ENCODE measurements around the gene ABHD15.

Gene ABHD15

DNA sequence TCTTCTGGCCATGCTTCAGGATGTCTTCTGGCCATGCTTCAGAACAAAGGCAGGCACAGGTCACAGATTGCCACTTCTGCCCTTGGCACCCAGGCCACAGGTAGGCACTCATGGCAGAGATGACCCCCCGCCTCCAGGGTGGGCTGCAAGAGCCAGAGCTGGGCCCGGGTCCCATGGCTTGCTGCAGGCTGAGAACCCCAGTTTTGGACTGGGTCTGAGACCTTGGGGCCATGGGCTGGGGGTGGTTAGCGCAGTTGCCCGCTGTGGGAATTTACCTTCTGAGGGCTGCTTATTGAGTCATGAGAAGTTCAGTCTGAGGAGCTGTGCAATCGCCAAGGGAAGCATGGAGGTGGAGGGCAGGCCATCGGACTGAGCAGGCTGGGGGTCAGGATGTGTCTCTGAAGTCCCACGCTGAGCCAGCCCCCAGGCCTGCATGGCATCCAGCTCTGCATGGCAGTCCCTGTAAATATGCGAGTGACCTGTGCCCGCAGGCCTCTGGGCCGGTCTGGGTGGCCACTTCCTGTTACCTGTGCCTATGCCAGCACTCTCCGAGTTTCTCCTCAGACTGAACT is 27.8 kb upstream of the ABHD15 start:
- no peak for DNase-seq

DNA sequence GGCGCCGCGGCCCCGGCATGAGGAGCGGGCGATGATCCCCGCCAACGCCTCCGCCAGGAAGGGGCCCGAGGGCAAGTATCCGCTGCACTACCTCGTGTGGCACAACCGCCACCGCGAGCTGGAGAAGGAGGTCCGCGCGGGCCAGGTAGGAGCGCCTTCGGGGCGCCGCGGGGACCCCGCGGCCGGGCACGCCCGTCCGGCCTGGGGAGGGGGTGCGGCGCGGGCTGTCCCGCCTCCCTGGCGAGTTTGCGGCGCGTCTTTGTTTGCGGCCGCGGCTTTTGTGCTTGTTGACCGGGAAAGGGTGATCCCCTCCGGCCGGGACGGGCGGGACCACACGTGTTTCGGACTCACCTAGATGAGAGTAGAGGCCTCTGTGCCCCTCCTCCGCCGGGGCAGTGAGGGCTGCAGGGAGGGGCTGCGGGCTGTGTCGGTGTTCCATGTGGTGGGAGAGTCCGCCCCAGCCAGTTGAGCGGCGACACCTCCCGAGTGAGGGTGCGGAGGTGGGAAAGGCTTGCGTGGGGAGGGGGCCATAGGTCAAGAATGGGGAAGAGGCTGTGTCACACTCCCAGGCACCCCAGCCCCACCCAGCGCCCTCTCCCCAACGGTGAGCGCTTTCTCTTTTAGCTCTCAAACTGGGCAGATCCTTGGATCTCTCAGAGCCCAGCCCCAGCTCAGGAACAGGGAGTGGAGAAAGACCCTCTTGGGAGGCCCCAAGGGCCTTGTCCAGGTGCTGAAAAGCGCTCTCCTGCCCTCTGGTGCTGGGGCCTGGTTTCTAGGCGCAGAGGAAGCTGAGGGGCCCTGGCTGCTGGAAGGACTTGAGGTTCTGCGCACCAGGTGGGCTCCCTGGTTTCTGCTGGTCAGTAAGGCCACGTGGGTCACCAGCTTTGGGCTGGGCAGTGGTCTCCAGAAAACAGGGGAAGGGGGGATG is 27.0 kb upstream of the ABHD15 start:
- DNase-seq = peak; percentile 19

DNA sequence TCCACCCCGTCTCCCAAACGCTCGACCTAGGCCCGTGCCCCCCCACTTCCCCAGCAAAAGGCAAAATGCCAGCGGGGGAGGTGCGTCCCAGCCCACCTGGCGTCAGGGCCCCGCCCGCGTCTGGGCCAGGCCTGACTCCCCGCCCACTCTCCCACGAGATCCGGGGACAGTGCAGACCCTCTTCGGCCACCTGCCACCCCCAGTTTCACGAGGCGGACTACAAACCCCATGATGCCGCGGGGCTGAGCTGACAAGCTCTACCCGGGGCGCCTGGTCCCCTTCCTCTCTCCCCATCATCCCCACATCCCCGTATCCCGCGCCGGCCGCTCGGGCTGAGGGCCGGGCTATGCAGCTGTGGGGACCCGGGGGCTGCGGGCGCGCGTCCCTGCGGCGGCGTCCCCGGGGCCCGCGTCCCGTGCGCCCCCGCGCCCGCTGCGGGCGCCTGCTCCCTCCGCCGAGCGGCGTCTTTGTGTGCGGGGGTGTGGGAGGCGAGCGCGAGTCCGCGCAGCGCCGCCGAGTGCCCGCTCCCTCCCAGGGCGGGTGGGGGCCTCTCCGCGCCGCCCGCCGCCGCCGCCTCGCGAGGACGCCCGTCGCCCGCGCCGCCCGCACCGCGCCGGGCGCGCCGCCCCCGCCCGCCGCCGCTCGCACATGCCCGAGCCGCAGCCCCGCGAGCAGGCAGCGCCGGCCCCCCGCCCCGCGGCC is 26.2 kb upstream of the ABHD15 start, which contains the start of gene ANKRD13B:
TSS of gene ANKRD13B (plus strand) at position 283 of the 702 bp plus-strand sequence. CDS start 490 bp downstream, outside the sequence.
- peak; percentile 9 for DNase-seq

DNA sequence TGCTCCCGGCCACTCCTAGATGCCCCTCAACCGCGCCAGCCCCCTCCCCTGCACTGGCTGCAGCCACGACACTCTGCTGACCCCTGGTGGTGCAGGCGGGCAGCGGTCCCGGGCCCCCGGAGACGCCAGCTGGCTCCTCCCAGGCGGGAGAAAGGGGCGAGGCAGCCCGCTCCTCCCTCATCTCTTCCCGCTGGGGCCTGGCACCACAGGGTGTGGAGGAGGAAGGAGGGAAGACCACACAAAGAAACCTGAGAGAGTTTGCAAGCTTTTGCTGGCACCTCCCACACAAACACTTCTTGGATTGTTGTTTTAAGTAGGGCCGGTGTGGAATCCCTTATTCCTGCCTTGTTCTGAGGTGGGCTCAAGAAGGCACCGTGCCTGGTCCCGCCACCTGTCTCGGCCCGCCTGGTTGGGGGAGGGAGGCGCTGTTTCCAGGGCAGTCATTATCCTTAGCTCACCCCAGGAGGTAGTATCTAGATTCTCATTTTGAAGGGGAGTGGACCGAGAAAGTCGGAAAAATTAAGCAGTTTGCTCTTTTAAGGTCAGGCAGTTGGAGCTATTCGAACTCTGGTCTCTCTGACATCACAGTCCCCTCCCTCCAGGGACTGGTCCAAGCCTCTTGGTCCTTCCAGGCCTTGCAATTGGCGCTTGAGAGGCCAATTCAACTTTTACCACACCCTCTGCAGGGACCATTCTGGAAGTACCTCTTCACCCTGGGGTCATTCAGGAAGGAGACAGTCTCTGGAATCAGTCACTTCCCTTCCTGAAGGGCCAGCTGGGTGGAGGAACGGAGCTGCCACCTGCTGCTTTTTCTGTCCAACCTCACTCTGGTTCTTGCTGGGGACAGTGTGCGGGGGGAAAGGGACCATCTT is 25.1 kb upstream of the ABHD15 start:
- peak; percentile 84 for DNase-seq

DNA sequence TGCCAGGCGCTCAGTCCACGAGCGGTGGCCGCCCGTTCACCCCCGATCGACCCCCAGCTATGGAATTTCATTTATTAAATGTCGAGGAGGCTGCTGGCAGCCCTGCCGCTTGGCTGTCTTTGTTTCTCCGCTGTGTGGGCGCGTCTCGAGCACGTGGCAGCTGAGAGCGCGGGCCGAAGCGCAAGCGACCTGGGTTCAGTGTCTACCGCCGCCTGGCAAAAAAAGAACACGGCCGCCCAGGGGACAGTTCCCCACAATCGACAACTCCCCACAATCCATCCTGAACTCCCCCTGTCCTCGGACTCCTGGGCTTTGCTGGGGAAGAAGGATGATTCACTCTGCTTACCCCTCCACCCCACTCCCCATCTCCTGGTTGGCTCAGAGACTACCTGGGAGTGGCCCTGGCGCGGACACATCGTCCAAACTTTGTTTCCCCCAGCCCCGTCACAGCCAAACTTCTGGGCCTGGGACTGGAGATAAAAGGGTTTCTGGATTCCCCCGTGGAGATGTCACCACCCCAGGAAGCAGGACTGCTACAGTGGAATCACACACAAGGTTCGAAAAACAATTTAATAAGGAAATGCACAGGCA is 24.4 kb upstream of the ABHD15 start:
- peak; percentile 52 for DNase-seq

DNA sequence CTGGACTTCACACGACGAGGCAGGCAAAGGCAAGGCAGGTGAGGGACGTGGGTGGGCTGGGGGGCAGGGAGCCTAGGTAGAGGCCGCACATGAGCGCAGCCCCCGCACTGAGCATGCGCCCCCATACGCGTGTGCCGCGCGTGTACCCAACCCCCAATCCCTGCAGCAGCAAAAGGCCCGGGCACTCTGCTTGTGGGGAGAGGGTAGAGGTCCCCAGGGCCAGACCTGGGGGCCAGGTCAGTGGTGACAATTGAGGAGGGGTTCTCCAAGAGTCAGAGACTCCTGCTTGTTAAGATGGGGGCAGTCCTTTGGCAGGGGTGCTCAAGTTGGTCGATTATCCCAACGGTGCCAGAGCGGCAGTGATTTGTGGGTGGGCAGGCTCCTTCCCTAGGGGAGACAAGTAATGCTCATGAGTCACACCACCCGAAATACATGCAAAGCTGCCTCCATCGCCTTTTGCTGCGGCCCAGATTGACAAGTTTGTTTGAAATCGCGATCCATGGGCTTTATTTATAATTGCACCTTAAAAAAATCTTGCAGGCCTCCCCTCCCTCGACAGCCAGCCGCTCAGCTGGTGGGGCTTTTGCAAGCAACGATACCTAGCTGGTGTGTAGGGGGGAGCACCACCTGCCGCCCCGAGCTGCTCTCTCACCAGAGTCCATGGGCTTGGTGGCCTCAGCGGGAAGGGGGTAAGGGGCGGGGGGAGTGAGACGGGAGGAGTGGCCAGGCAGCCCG is 23.7 kb upstream of the ABHD15 start:
- DNase-seq = no peak

DNA sequence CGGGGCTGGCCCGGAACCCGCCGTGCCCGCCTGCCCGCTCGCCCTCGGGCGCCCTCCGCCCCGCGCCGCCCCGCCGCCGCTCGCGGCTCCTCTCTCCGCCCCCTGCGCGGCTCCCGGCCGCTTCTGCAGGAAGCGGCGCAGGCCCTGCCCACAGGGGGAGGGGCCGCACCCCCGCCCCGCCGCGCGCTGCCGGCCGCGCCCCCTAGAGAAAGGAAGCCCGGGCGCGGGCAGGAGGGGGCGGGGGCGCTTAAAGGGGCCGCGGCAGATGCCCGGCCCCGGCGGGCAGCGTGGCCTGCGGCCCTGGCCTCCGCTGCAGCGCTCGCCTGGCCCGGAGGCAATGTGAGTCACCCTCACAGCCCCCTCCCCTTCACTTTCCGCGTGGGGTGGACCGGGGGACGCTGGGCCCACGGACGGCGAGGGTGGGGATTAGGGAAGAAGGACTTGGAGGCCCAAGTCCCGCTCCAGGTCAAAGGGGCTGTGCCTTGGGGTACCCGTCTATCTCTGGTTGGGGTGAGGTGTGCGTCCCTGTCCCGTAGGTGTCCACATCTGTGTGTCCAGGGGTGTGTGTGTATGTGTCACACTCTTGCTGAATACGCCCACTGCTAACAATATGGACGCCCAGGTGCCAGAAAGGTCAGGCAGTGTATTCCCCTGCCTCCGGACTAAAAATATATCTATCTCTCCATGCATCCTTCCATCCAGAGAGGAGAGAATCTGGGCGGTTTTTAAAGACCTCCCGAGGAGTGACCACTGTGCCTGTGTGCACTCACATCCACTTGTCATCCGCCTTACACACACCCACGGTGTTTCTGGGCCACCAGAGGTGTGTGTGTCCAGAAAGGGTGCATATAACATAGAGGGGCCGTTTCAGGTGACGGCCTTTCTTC is 22.9 kb upstream of the ABHD15 start, which contains the start of gene GIT1:
TSS of gene GIT1 (minus strand) at position 125 of the 887 bp plus-strand sequence. CDS start 270 bp downstream, outside the sequence.
- peak; percentile 82 for DNase-seq

DNA sequence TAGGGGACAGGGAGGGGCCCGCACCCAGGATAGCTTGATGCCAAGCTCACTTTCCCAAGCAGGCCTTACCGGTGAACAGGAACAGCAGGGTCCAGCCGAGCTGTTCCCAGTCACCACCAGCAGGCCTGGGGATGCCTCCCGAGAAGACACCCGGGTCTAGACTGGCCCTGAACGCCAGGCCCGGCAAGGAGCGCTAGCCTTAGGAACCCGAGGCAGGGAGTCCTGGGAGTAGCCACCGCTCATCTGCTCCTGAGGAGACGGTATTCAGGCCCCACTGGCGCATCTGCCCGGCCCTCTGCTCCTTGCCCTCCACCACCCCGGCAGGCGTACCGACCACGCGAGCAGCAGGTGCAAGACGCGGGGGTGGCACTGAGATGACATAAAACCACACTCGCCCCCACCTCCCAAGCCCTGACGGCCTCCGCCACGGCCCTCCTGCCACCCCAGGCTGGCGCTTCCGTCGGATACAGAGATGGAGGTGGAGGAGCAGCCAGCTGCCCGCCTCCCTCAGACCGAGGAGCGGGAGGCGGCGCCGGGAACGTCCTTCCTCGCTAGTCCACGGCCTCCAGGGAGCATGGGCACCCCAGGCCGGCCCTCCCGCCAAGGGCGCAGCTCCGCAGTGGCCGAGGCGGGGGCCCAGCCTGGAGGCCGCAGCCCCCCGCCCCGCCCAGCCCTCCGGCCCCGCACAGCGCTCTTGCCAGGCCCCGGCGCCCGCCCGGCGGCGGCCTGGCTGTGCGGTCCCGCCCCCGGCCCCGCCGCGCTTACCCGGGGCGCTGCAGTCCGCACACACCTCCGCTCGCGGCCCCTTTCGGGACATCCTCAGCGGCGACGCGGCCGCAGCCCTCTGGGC is 21.9 kb upstream of the ABHD15 start:
- no peak for DNase-seq

DNA sequence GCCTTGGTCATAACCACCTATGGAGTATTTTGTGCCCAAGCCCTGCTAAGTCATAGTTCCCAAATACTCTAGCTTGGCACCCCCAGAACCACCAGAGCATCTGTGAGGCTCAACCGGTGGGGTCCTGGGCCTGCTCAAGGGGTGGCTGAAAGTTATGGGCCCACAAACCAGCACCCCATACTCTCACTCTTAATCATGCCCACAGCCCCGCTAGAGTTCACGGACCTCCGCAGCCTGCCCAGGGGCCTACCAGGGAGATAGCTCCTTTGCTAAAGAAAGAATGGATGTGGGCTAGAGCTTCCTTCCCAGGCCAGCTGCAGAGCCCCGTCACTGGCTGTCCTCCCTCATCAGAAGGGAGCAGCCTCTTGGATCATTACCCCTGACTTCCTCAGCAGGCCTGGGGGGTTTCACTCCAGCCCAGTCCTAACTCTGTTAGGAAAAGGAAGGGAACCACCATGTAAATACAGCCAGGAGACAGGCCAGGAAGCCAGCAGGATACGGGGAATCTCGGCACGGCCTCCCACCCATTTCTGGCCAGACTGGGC is 21.3 kb upstream of the ABHD15 start:
- DNase-seq = no peak

DNA sequence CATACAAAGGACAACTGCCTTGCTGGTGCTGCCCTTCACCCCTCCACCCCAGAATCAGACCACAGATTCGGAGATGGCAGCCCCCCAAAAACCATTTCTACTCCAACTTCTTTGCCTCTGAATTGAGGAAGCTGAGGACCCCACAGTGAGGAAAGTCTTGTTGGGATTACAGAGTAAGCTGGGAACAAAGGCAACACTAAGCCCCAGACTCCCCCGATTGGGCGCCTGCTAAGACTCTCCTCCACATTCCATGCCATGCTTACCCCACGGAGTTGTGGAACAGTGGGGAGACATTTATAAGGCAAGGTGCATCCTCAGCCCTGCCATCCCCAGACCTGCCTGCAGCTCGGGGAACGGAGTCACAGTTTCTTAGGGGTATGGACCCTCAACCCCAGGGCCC is 20.8 kb upstream of the ABHD15 start:
- DNase-seq = no peak

DNA sequence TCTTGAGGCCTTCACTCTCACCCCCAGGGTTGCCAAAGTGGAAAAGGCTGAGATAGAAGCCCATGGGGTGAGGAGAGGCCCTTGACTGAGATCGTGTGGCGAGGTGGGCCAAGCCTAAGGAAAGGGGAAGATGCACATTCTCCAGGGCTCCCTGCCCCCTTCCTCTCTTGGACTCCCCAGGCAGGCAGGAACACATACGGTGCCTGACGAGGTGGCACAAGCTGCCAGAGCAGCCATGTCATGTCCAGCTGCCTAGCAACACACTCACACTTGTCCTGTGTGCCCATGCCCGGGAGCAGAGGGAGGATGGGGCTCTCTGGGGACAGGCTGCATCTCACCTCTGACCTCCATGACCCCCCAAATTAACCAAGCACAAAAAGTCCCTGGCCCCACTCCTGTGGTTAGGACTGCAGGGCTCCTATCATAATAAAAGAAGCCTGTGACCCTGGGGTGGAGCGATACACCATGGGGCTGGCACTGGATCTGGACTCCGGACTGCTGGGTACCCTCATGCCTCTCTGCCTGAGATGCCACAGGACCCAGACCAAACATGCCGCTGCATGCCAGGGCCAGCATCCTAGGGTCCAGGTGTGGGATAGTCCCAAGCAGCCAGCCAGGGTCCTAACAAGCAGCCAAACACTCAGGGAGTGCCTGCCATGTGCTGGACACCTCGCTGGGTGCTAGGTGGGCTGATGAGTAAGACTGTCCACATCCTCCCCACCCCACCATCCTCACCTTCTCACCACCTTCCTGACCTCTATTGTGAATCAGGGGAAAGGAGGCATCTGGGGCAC is 20.0 kb upstream of the ABHD15 start:
- DNase-seq = no peak

DNA sequence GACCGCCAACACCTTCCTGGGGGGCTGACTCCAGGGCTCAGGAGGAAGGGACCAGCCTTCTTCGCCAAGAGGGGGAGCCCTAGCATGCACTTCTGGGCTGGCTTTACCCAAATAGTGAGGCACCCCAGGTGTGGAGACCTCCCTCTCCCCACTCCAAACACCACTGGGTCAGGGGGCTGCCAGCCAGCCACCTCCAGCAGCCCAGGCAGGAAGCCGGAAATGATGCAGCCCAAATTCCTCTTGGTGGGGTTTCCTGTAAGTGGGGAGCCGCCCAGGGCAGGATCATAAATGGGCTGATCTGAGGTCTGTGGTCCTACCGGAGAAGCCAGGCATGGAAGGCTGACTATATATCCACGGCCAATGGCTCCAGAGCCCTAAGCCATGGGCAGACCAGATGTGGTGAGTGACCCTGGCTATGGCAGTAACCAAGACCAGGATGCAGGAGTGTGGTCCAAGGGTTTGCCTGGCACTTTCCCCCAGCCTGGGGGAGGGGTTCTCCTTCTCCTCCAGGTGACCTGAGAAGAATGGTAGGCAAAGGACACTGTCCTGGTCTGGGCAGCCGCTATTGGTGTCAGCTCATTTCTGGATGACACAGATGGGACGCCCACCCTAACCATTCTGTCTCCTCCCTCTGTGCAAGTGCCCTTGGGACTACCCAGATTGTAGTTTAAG is 18.4 kb upstream of the ABHD15 start:
- no peak for DNase-seq

DNA sequence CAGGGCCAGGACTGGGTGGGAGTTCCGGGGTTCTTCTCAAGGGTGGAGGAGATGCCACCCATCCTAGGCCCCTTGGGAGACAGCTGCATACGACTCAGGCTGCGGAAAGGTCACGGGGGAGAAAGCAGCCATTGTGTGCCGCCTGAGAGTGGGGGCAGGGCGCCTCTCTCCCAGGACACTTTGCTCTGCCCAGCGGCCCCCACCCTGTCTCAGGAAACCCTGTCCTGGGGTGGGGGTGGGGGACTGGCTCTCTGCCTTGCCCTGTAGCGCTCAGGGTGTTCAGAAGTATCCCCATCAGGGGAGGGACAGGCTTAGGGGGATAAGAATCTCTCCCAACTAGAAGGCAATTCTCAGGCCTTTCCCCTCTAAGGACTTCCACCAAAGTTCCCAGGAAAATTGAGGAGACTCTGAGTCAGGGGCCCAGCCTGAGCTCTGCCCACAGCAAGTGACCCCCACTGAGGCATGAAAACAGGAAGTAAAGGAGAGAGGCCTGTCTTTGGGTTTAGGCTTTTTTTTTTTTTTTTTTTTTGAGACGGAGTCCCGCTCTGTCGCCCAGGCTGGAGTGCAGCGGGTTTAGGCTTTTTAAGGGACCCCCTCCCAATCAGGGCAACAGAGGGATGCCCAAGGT is 17.7 kb upstream of the ABHD15 start:
- DNase-seq = no peak

DNA sequence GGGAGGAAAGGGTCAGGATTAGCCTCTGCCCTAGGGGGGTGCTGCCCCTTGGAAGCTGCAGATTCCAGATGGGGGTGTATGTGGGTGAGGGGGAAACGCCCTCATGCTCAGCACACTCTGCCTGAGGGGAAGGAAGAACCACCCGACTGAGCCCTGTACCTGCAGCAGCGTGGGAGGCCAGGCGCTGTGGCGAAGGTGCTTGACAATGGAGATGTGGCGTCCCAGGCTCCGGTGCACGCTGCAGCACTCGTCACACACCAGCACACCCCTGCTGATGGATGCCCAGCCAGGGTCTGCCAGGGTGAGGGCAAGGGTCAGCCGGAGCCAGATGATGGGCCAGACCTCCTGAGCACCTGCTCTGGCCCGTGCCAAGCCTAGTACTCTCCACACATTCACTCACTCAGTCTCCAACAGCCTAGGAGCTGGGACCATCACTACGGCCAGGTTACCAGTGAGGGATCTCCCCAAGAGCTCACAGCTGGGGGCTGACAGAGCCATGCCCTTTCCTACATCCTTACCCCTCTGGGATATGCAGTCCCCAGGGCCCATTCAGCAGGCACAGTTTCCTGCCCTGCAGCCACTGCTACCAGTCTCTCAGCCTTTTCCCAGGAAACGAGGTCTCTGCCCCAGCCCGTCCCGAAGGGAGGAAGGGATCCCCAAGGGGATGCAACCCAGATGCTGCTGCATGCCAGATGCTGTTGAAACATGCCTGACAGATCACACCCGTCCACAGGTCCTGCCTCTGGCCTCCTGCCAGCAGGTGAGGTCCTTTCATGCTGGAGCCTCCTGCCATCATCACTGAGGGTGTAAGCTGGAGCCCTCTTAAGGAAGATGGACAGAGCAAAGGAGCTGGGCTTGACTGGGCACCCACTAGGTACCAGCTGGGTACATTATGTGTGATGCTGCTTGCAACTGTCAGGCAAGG is 16.7 kb upstream of the ABHD15 start:
- no peak for DNase-seq

DNA sequence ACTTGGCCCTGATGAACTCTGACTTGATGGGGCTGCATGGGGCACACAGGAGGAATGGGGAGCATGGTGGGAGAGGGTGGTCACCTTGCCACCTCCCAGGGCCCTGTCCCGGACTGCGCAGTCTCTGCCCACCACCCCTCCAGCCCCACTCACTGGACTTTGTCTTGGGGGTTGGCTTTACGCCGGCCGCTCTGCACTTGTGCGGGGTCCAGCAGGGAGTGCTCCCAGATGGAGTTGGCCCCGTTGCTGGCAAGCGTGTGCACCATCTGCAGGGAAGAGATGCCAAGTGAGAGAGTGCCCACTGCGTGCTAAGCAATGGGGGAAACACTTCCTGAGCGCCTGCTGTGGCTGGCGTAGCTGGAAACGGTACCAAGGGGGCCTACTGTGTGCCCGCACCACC is 15.9 kb upstream of the ABHD15 start:
- DNase-seq = no peak

DNA sequence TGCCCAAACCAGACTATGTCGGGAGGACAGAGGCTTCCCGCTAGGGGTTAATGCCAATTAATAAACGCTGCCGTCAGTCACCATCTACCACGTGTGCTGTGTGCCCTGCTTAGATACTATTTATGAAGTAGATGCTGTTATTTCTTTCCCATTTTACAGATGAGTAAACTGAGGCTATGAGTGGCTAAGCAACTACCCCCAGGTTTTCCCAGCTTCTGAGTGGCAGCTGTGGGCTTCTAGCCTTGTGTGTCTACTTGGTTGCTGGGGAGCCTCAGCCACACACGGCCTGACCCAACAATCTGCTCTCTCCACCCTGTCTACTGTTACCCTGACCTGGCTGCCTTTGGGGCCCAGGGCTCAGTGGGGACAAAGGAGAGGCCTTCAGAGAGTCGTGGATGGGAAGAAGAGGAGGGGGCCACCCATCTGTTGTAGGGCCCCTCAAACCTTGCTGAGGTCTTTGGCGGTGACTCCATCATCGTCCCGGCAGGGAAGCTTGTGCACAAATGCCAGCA is 15.5 kb upstream of the ABHD15 start:
- no peak for DNase-seq
